ENCODE data around the gene HMGN3. TPM values are rescaled to one million over a fixed set of nuclear protein-coding genes. Genes with fewer than 3 reads are reported as not detected.

The HMGN3 gene
- total RNA-seq, 2 experiments from 2014 or later, result 59.4 to 60.1 TPM

DNA sequence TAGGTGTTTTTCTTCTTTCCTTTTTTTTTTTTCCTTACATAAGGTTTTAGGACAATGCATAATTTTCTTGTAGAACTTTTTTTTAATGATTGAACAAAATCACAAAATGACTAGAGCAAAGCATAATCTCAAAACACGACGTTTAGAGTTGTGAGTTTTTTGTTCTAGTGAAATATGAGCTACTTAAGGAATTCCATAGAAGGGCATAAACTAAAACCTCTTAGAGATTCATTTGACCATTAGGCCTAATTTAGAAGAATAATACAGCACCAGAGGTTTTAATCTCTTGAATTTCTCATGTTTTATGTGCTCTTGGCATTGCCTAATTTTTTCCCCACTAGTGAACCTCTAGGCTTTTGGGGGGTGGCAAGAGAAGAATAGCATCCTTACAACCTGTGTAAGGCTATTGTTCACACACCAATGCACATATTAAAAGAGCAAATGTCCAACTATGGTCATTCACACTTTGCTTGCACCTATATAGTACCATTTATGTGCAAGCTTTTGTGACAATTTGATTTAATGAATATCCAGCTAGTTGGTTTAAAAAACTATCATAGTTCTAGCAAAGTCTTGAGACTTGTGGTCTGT lies 44.6 kb downstream of the HMGN3 start:
- H3K27me3 Mint-ChIP-seq, result peaks cover 2% of the 10 kb centered on the region
- POLR2A ChIA-PET, result no interaction called here
- peaks cover 10% of the 10 kb centered on the region for H3K9me3 Mint-ChIP-seq
- no peak overlapping the region for H3K27ac Mint-ChIP-seq
- CTCF ChIA-PET, result no interaction called here
- no peak overlapping the region for H3K4me3 Mint-ChIP-seq
- no peaks in the 10 kb centered on the region for H3K4me1 Mint-ChIP-seq
- DNase-seq, result no peak
- H3K36me3 Mint-ChIP-seq (ENCODE audit: low read depth), result no peaks in the 10 kb centered on the region

DNA sequence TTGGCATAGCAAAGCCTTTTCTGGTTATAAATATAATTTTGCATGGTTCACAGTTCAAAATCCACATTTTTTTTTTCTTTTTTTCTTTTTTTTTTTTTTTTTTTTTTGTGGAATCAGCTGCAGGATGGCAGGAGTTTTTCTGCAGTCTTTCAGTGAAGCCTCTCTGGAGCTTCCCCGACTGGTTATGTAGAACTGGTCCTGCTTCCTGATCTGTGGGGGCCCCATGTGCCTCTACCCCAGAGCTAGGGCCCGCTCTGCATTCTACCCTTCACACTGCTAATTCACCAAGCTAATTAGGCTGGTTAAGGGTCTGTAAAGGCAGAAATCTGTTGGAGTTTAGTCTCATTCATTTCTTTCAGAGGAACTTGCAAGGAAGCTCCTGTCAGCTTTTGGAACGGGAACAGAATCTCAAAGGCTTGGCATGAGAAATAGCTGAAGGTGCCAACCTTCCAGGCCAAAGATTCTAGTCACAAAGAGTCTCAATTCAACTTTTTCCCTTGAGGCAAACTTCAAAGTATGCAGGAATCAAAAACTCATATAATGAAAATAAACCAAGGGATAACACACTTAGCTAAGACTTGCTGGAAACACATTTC lies 45.5 kb downstream of the HMGN3 start:
- Mint-ChIP-seq H3K27me3 (peaks cover 2% of the 10 kb centered on the region), H3K4me1 (no peaks in the 10 kb centered on the region), H3K4me3 (no peak overlapping the region), H3K9me3 (peaks cover 10% of the 10 kb centered on the region), H3K36me3 (ENCODE audit: low read depth) (no peaks in the 10 kb centered on the region), H3K27ac (no peak overlapping the region)
- DNase-seq, result no peak
- ChIA-PET CTCF (interaction anchor here (0.6 kb wide), 1 partner anchor 272 kb away, joined by 3 read pairs; no protein-coding TSS in a partner anchor), POLR2A (no interaction called here)

DNA sequence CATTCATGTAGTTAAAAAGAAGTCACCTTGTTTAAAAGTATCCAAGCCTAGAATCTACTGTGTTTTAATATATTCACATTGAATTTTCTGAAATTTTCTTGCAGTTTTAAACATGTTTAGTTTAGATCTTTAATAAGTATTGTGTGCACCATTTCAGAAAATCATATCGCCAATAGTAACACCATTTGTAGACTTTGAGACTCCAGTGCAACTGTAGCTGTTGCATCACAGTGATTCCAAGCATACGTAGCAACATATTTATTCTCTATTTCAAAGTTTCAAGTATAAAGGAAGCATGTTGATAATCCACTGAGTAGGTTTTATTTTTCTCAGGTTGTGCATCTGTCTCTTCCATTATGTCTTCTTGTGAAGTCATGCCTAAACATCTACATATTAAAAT lies 46.4 kb downstream of the HMGN3 start:
- Mint-ChIP-seq H3K36me3 (ENCODE audit: low read depth) (no peaks in the 10 kb centered on the region), H3K27me3 (peaks cover 2% of the 10 kb centered on the region), H3K27ac (no peak overlapping the region)

DNA sequence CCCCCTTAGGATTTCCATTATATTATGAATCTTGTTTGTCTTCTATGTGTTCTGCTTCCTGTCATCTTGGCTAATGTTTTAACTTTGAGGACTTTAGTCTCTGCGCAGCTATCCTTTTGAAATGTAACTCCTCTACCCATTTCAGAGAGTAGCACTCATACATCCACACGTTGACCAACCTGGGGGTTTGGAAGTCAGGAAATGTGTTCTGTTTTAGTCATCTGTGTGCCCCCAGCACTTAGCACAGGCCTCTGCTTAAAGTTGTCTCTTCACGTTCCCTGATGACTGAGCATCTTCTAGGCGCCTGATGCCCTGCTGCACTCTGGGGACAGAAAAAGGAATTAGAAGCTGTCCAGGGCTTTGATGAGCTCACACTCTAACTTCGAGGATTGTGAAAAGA lies 47.9 kb downstream of the HMGN3 start:
- ChIA-PET CTCF (no interaction called here), POLR2A (no interaction called here)
- Mint-ChIP-seq H3K27ac (no peak overlapping the region), H3K4me3 (no peak overlapping the region), H3K27me3 (peaks cover 2% of the 10 kb centered on the region), H3K36me3 (ENCODE audit: low read depth) (no peaks in the 10 kb centered on the region), H3K4me1 (no peaks in the 10 kb centered on the region), H3K9me3 (peaks cover 5% of the 10 kb centered on the region)
- DNase-seq, result no peak

More for the DNA sequence above, 46.4 kb downstream of the HMGN3 start:
- ChIA-PET CTCF (no interaction called here), POLR2A (no interaction called here)
- Mint-ChIP-seq H3K4me3 (no peak overlapping the region), H3K9me3 (peaks cover 7% of the 10 kb centered on the region), H3K4me1 (no peaks in the 10 kb centered on the region)
- no peak for DNase-seq

DNA sequence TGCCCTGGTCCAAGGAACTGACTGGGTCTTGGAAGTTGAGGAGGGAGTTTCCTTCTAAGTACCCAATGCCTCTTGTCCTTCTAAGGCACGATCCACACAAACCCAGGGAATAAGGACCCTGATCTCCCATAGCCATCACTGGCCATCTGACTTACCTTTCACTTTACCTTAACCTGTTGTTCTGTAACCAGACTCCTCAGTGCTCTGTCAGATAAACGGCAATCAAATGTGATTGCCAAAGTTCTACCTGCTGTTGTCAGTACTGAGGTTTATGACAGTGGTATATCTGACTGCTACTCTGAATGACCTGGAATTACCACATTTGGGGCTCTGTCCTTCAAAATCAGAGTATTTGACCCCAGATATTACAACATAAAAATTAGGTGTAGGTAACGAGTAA lies 49.8 kb downstream of the HMGN3 start:
- Mint-ChIP-seq H3K4me3 (no peak overlapping the region), H3K27ac (no peak overlapping the region), H3K9me3 (no peaks in the 10 kb centered on the region), H3K4me1 (no peaks in the 10 kb centered on the region), H3K27me3 (peaks cover 2% of the 10 kb centered on the region), H3K36me3 (ENCODE audit: low read depth) (no peaks in the 10 kb centered on the region)
- no peak for DNase-seq
- ChIA-PET POLR2A (no interaction called here), CTCF (no interaction called here)

DNA sequence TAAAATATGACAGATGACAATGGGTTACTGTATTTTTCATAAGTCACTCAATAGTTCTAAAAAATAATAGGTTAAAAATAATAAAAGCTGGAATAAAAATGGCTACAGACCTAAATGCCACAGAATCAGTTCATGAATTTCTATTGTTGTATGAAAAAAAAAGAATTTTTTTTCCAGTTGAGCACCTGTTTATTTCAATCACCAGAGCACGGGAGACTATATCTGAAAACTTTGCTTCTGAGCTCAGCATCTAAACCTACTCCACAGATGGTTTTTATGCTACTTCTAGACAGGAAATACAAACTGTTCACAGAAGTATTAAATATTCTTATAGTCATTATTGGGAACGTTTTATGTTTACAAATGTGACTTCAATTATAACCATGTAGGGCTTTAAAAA lies 50.4 kb downstream of the HMGN3 start:
- no peak for DNase-seq
- CTCF ChIA-PET, result no interaction called here
- Mint-ChIP-seq H3K4me3 (no peak overlapping the region), H3K4me1 (no peaks in the 10 kb centered on the region), H3K27ac (no peak overlapping the region), H3K36me3 (ENCODE audit: low read depth) (no peaks in the 10 kb centered on the region), H3K9me3 (no peaks in the 10 kb centered on the region), H3K27me3 (peaks cover 2% of the 10 kb centered on the region)
- POLR2A ChIA-PET, result no interaction called here

DNA sequence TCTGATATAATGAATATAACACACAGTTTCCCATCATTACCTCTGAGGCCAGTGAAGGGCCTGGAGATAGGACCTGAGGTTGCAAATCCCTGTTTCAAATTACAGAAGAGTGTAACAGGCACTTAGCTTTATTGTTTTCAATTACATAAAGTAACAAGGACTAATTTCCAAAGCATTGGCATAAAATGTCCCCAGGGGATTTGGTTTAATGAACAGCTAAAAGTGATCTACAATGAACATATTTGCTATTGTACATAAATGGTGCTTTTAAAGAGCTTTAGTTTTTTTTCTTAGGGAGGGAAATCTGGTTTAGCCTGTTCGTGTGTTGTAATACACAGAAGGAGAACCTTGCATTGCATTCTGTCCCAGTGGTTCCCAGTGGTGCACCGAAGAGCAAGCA lies 54.4 kb downstream of the HMGN3 start:
- no peak for DNase-seq
- Mint-ChIP-seq H3K27me3 (peaks cover 4% of the 10 kb centered on the region), H3K4me1 (no peaks in the 10 kb centered on the region), H3K36me3 (ENCODE audit: low read depth) (no peaks in the 10 kb centered on the region), H3K4me3 (no peak overlapping the region), H3K27ac (no peak overlapping the region), H3K9me3 (no peaks in the 10 kb centered on the region)
- CTCF ChIA-PET, result no interaction called here
- POLR2A ChIA-PET, result no interaction called here

DNA sequence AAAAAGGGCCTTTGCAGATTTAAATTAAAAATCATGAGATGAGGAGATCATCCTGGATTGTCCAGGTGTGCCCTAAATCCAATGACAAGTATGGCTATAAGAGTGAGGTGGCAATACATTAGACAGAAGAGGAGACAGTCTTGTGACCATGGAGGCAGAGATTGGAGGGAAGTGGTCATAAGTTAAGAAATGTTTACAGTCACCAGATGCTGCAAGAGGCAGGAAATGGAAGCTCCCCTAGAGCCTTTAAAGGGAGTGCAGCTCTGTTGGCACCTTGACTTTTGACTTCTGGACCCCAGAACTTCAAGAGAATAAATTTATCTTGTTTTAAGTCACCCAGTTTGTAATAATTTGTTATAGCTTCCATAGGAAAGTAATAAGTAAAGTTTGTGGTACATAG lies 61.1 kb downstream of the HMGN3 start:
- ChIA-PET CTCF (no interaction called here), POLR2A (no interaction called here)
- H3K4me3 Mint-ChIP-seq, result no peak overlapping the region
- no peaks in the 10 kb centered on the region for H3K4me1 Mint-ChIP-seq
- no peaks in the 10 kb centered on the region for H3K36me3 Mint-ChIP-seq (ENCODE audit: low read depth)
- no peaks in the 10 kb centered on the region for H3K9me3 Mint-ChIP-seq
- peaks cover 4% of the 10 kb centered on the region for H3K27me3 Mint-ChIP-seq
- H3K27ac Mint-ChIP-seq, result no peak overlapping the region
- no peak for DNase-seq

DNA sequence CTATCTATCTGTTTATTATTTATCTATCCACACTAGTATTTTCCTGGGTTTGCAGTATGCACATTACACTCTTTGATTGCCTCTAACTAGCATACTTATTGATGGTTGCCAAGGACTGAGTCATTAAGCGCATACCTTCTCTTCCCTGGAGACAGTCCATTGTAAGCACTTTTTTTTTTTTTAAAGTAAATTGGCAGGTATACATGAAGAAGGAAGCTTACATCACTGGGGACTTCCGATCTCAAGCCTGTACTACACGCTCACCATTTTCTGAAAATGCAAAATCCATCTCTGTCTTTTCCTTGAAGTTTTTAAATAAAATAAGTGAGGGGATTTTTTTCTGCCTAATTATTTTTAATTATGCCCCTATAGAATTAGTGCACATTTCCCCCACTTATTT lies 63.5 kb downstream of the HMGN3 start:
- Mint-ChIP-seq H3K4me3 (no peak overlapping the region), H3K9me3 (no peaks in the 10 kb centered on the region), H3K4me1 (no peaks in the 10 kb centered on the region), H3K27ac (no peak overlapping the region), H3K27me3 (no peaks in the 10 kb centered on the region), H3K36me3 (ENCODE audit: low read depth) (no peaks in the 10 kb centered on the region)
- CTCF ChIA-PET, result no interaction called here
- DNase-seq, result no peak
- POLR2A ChIA-PET, result no interaction called here

DNA sequence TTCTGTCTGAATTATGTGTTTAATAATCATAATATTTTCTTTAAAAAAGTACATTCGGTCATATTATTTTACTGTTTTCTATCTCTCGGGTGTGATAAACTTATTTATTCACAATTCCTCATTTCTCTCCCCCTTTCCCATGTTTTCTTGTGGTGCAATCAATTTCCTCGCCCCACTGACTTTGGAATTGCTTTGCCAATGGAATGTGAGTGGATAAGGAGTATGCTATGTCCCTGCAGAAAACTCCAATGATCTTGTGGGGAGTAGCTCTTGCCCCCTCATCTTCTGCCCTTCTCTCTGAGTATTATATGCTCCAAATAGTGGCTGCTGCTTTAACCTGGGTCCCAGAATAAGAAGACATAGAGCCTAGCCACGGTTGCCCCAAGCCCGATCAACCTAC lies 64.1 kb downstream of the HMGN3 start:
- DNase-seq, result no peak
- POLR2A ChIA-PET, result no interaction called here
- no peak overlapping the region for H3K27ac Mint-ChIP-seq
- no peaks in the 10 kb centered on the region for H3K9me3 Mint-ChIP-seq
- CTCF ChIA-PET, result no interaction called here
- no peaks in the 10 kb centered on the region for H3K36me3 Mint-ChIP-seq (ENCODE audit: low read depth)
- H3K27me3 Mint-ChIP-seq, result peaks cover 2% of the 10 kb centered on the region
- no peaks in the 10 kb centered on the region for H3K4me1 Mint-ChIP-seq
- H3K4me3 Mint-ChIP-seq, result no peak overlapping the region

DNA sequence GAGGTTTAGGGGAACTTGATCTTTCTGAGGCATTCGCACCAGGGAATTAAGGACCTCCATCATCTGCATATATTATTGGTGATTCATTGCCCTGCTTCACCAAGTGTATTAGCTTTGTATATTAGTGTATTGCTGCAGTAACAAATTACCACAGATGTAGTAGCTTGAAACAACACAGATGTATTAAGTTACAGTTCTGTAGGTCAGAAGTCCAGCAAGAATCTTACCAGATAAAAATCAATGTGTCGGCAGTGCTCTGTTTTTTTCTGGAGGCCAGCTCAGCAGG lies 65.8 kb downstream of the HMGN3 start:
- no peak overlapping the region for H3K27ac Mint-ChIP-seq
- peaks cover 2% of the 10 kb centered on the region for H3K27me3 Mint-ChIP-seq
- CTCF ChIA-PET, result no interaction called here
- POLR2A ChIA-PET, result no interaction called here
- no peak overlapping the region for H3K4me3 Mint-ChIP-seq
- no peaks in the 10 kb centered on the region for H3K36me3 Mint-ChIP-seq (ENCODE audit: low read depth)
- no peaks in the 10 kb centered on the region for H3K9me3 Mint-ChIP-seq
- DNase-seq, result no peak
- H3K4me1 Mint-ChIP-seq, result no peaks in the 10 kb centered on the region

DNA sequence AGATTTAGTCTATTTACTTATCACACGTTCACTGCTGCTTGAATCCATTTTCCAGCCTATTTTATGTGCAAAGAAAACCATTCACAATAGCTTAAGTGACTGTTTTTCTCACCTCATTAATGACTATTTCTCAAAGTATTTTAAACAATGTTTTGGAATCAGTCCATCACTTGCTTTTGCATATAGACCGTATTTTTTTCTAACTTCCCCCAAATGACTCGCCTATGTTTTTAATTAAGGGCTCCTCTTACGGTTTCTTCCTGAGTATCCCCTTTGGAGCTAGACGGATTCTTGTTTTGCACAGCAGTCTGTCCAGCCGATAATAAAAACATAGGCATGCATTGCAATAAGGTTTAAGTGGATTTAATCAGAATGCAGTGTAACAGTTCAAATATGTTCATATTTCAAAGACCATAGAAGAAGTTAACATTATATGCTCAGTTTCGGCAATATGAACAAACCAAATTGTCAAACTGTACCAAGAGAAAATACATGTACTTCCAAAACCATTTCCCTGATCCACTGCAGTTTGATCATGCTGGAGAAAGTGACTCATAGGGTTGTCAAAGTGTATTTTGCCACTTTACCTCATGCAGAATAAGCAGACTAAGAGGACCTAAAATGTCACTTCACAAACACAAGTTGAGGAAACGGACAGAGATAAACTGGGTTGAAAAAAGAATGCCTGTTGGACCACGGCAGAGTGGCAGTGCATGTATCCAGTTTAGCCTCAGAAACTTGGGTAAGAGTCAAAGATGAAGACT lies 66.4 kb downstream of the HMGN3 start:
- no peak overlapping the region for H3K4me3 Mint-ChIP-seq
- no peaks in the 10 kb centered on the region for H3K9me3 Mint-ChIP-seq
- peaks cover 2% of the 10 kb centered on the region for H3K27me3 Mint-ChIP-seq
- no peaks in the 10 kb centered on the region for H3K36me3 Mint-ChIP-seq (ENCODE audit: low read depth)
- DNase-seq, result no peak
- CTCF ChIA-PET, result no interaction called here
- H3K4me1 Mint-ChIP-seq, result no peaks in the 10 kb centered on the region
- POLR2A ChIA-PET, result no interaction called here
- H3K27ac Mint-ChIP-seq, result no peak overlapping the region

DNA sequence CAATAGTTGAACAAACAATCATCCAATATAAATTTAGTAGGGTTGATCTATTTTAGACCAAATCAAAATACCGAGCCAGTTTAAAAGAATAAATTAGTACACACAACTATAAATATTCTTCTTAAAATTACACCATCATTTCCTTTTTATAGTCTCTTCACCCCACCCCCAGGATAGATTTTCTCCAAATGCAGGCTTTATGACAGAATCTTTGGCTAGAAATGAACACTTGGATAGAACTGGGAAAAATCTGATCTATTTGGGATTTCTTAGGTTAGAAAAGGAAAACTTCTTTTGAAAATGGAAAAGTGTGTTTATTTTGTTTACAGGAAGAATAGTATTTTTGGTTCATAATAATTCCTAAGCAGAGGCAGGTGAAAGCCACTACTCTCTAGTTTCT lies 74.6 kb downstream of the HMGN3 start:
- Mint-ChIP-seq H3K9me3 (no peaks in the 10 kb centered on the region), H3K36me3 (ENCODE audit: low read depth) (no peaks in the 10 kb centered on the region), H3K27ac (no peak overlapping the region), H3K4me3 (no peak overlapping the region), H3K27me3 (no peaks in the 10 kb centered on the region), H3K4me1 (no peaks in the 10 kb centered on the region)
- ChIA-PET POLR2A (no interaction called here), CTCF (no interaction called here)
- DNase-seq, result no peak

DNA sequence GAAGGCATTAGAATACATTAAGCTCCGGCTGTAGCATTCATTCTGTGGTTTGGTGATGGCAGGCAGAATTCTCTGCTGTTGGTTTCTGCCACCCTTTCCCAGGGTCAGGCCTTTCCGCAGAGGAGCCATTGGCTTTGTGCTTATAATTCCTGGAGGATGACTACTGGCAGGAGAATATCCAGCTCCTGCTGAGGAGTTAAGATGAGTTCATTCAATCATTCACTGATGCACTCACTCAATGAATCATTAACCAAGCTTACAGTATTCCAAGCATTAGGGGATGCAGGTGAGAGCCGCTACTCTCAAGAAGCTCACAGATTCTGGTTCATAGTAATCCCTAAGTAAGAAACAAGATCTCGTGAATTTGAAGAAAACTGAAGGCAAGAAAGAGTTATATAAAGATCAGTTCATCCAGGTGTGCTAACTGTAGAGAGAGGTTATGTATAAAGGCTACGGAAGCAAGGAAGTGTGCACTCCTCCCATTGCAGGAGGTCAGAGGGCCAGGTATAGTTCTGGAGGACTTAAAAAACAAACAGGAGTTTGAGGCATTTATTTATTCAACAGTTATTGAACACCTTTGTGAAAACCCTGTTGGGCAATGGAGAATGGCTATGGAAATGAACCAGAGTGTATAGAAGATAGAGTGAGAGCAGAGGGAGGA lies 75.5 kb downstream of the HMGN3 start:
- Mint-ChIP-seq H3K4me3 (no peak overlapping the region), H3K27ac (no peak overlapping the region), H3K36me3 (ENCODE audit: low read depth) (no peaks in the 10 kb centered on the region), H3K4me1 (no peaks in the 10 kb centered on the region), H3K27me3 (no peaks in the 10 kb centered on the region), H3K9me3 (no peaks in the 10 kb centered on the region)
- DNase-seq, result no peak
- POLR2A ChIA-PET, result no interaction called here
- CTCF ChIA-PET, result no interaction called here
